Endothelial cell of umbilical vein (primary cell): Measurements from ENCODE around the gene CDKN1A. TPM values are rescaled to one million over a fixed set of nuclear protein-coding genes. Genes with fewer than 3 reads are reported as not detected.

Experiments used
- BruUV-seq: library from RNA; stranded (reverse); fragments of 400-500 nt; replicated peaks from 2 replicates; lab custom pipeline; 2021; lab: Mats Ljungman, UMichigan
- CTCF ChIA-PET: fragments of 300-600, 350-600 bp; sonication (Branson Sonifier 250); formaldehyde crosslinking; loops from one replicate; lab custom pipeline; 2021; ENCODE audit warnings: antibody characterized with exemption, inconsistent platforms; lab: Charles Lee
- POLR2A ChIA-PET: fragments of 300-600, 350-600 bp; sonication (Branson Sonifier 250); formaldehyde crosslinking; loops from one replicate; lab custom pipeline; 2021; ENCODE audit warnings: antibody characterized with exemption, inconsistent platforms; lab: Charles Lee
- DNase-seq: peaks from one replicate; pipeline ENCODE4 v3.0.0-alpha.2; 2011; ENCODE audit warnings: low read depth, low spot score
- FAIRE-seq: peaks from 2 replicates; lab custom pipeline; 2011; peaks lifted over from hg19 to GRCh38; lab: Jason Lieb, UNC
- H2AFZ ChIP-seq: 2 replicates; pipeline ENCODE4 v1.6.0; 2012; ENCODE audit warnings: low read depth, low read length, control low read depth, inconsistent platforms
- H3K27ac ChIP-seq: 2 replicates; pipeline ENCODE4 v1.5.1; 2011; ENCODE audit warnings: low read depth, mild to moderate bottlenecking, control low read depth, low read length, moderate library complexity; ENCODE audit not compliant: insufficient read depth
- H3K27me3 ChIP-seq, 2 experiments: 2 replicates each; pipeline versions ENCODE4 v1.6.0 to v1.6.1; 2011; ENCODE audit warnings: low read length in 2 of 2, mixed read lengths in 1 of 2; ENCODE audit not compliant: control insufficient read depth in 2 of 2, insufficient read depth in 2 of 2
- H3K36me3 ChIP-seq, 2 experiments: 2 replicates in 1 of 2; 3 replicates in 1 of 2; pipeline ENCODE4 v1.5.1; 2011; ENCODE audit warnings: low read length in 2 of 2, mild to moderate bottlenecking in 1 of 2, moderate library complexity in 1 of 2; ENCODE audit not compliant: control insufficient read depth in 2 of 2, insufficient read depth in 2 of 2; ENCODE audit errors: extremely low read depth in 1 of 2
- H3K4me1 ChIP-seq: 3 replicates; pipeline ENCODE4 v1.5.1; 2011; ENCODE audit warnings: mild to moderate bottlenecking, low read length; ENCODE audit not compliant: control insufficient read depth, insufficient read depth; ENCODE audit errors: extremely low read depth
- H3K4me2 ChIP-seq: 2 replicates; pipeline ENCODE4 v1.6.1; 2011; ENCODE audit warnings: low read length, control low read depth, mixed read lengths; ENCODE audit not compliant: insufficient read depth
- H3K4me3 ChIP-seq, 3 experiments: fragments of 200-600 bp in 1 of 3; sonication (generic), shearing (Covaris generic) in 1 of 3; replicated peaks in 1 of 3; 2 replicates each; pipeline ENCODE4 v1.5.1; 2011 to 2016; ENCODE audit warnings: control low read depth in 3 of 3, low read length in 3 of 3, mild to moderate bottlenecking in 2 of 3, inconsistent platforms in 1 of 3, low read depth in 1 of 3, moderate library complexity in 1 of 3; ENCODE audit not compliant: insufficient read depth in 1 of 3
- H3K79me2 ChIP-seq: 2 replicates; pipeline ENCODE4 v1.6.0; 2012; ENCODE audit warnings: low read length, inconsistent platforms; ENCODE audit not compliant: control insufficient read depth, insufficient read depth
- H3K9ac ChIP-seq: replicated peaks from 2 replicates; pipeline ENCODE3; 2011; ENCODE audit warnings: low read length, control low read depth; ENCODE audit not compliant: insufficient read depth; ENCODE audit errors: extremely low read depth
- H3K9me1 ChIP-seq: replicated peaks from 3 replicates; pipeline ENCODE4 v1.6.0; 2011; ENCODE audit warnings: mild to moderate bottlenecking, low read length; ENCODE audit not compliant: control insufficient read depth, insufficient read depth; ENCODE audit errors: extremely low read depth
- H3K9me3 ChIP-seq: replicated peaks from 2 replicates; pipeline ENCODE4 v1.5.1; 2012; ENCODE audit warnings: low read length, inconsistent platforms; ENCODE audit not compliant: control insufficient read depth, insufficient read depth
- H4K20me1 ChIP-seq: replicated peaks from 2 replicates; pipeline ENCODE3; 2011; ENCODE audit warnings: mild to moderate bottlenecking, low read length; ENCODE audit not compliant: control insufficient read depth, insufficient read depth; ENCODE audit errors: extremely low read depth
- FOS ChIP-seq: IDR thresholded peaks from 2 replicates; pipeline ENCODE4 v1.6.1; 2011; ENCODE audit warnings: mild to moderate bottlenecking, low read length, moderate library complexity, borderline replicate concordance; ENCODE audit not compliant: insufficient read depth
- GATA2 ChIP-seq: IDR thresholded peaks from 2 replicates; pipeline ENCODE4 v1.7.0; 2011; ENCODE audit warnings: low read depth, mild to moderate bottlenecking, moderate library complexity, mixed read lengths, low read length; ENCODE audit not compliant: insufficient read length, insufficient read depth
- JUN ChIP-seq: IDR thresholded peaks from 2 replicates; pipeline ENCODE4 v1.6.1; 2011; ENCODE audit warnings: borderline replicate concordance, low read depth; ENCODE audit not compliant: insufficient read length, insufficient read depth
- MYC ChIP-seq: IDR thresholded peaks from one replicate; pipeline ENCODE4 v1.6.1; 2011; ENCODE audit warnings: mild to moderate bottlenecking, low read depth, low read length
- POLR2A ChIP-seq: IDR thresholded peaks from 2 replicates; pipeline ENCODE4 v1.6.1; 2012; ENCODE audit warnings: low read depth, mild to moderate bottlenecking, control low read depth, low read length
- POLR2AphosphoS5 ChIP-seq: IDR thresholded peaks from 2 replicates; pipeline ENCODE4 v1.6.1; 2012; ENCODE audit warnings: low read depth, mild to moderate bottlenecking, control low read depth, low read length, moderate library complexity; ENCODE audit not compliant: insufficient read depth
- dilution Hi-C: fragments of 300-500 bp; cut with MboI; formaldehyde crosslinking; loops from one replicate; pipeline ENCODE4 v1.15.0; 2019; ENCODE audit warnings: low sequenced_read_pairs; ENCODE audit not compliant: extremely low pct_ligation_motif_present
- intact Hi-C: fragments of 100-400 bp; cut with micrococcal nuclease; formaldehyde crosslinking; loops from one replicate; pipeline ENCODE4 v1.10.0; 2022
- polyA plus RNA-seq, 4 experiments: library from polyadenylated mRNA; depleted of rRNA in 3 of 4; stranded (reverse) in 3 of 4; unstranded in 1 of 4; fragments of >200 nt; gene quantifications; 2 replicates each; pipeline versions ENCODE4 v1.2.1 to v1.2.3, GENCODE V29; 2011 to 2012; ENCODE audit warnings: missing spikeins in 1 of 4
- total RNA-seq: library from RNA; stranded (reverse); gene quantifications from 2 replicates; pipeline ENCODE4 v1.2.3, GENCODE V29; 2021
- TF ChIP-seq, protein P1 (sequence below): IDR thresholded peaks from 2 replicates; pipeline ENCODE4 v1.6.1; 2011; ENCODE audit not compliant: insufficient read depth, insufficient read length
- TF ChIP-seq, protein P2 (sequence below), 2 donors: IDR thresholded peaks; 1 replicate in 1 of 2; 2 replicates in 1 of 2; pipeline ENCODE4 v1.5.1; 2011; ENCODE audit warnings: low read length in 2 of 2, mild to moderate bottlenecking in 2 of 2, moderate library complexity in 2 of 2, control low read depth in 1 of 2, inconsistent platforms in 1 of 2, low read depth in 1 of 2; ENCODE audit not compliant: insufficient read depth in 1 of 2; ENCODE audit errors: extremely low read depth in 1 of 2

Gene CDKN1A
- total and polyA plus RNA-seq, 2 donors (not counting 3 experiments of a cell fraction or from before 2014, with no cell fraction given): 170 to 238 TPM

DNA sequence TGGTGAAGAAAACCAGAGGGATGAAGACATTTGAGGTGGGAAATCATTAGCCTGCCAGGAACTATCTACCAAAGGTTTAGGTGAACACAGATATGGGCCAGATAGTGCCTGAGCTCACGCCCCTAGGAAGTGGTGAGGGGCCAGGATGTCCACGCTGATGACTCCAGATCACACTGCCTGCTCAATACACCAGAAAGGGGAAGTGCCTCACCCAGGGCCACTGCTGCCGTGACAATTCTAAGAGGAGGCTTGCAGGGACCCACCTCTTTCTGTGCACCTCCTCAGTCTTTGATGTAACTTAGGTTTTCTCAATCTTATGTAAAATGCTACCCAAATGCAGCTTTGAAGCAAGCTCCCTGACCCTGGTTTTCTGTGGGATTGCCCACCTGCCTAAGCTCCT lies 13.7 kb downstream of the CDKN1A start:
- Histone ChIP-seq H3K9ac (no peak overlapping the region), H3K4me1 (no peaks in the 10 kb centered on the region), H3K27ac (no peak overlapping the region), H2AFZ (no peak overlapping the region), H3K79me2 (no peaks in the 10 kb centered on the region), H4K20me1 (no peaks in the 10 kb centered on the region), H3K36me3 (no peaks in the 10 kb centered on the region), H3K4me3 (no peak overlapping the region), H3K9me1 (no peaks in the 10 kb centered on the region), H3K27me3 (no peaks in the 10 kb centered on the region), H3K4me2 (no peak overlapping the region), H3K9me3 (no peaks in the 10 kb centered on the region)
- no TSS peak for BruUV-seq
- no peak for DNase-seq
- TF ChIP-seq, protein P1, sequence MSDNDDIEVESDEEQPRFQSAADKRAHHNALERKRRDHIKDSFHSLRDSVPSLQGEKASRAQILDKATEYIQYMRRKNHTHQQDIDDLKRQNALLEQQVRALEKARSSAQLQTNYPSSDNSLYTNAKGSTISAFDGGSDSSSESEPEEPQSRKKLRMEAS: no peak
- no peak for TF ChIP-seq FOS
- no peak for TF ChIP-seq MYC
- no peak for TF ChIP-seq POLR2AphosphoS5
- TF ChIP-seq, protein P2, sequence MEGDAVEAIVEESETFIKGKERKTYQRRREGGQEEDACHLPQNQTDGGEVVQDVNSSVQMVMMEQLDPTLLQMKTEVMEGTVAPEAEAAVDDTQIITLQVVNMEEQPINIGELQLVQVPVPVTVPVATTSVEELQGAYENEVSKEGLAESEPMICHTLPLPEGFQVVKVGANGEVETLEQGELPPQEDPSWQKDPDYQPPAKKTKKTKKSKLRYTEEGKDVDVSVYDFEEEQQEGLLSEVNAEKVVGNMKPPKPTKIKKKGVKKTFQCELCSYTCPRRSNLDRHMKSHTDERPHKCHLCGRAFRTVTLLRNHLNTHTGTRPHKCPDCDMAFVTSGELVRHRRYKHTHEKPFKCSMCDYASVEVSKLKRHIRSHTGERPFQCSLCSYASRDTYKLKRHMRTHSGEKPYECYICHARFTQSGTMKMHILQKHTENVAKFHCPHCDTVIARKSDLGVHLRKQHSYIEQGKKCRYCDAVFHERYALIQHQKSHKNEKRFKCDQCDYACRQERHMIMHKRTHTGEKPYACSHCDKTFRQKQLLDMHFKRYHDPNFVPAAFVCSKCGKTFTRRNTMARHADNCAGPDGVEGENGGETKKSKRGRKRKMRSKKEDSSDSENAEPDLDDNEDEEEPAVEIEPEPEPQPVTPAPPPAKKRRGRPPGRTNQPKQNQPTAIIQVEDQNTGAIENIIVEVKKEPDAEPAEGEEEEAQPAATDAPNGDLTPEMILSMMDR (IDR thresholded peaks at IDR 0.05; ENCODE audit: extremely low read depth in 1 of 2, insufficient read depth in 1 of 2, low read depth in 1 of 2, low read length in 2 of 2): no peak
- TF ChIP-seq POLR2A: no peak
- TF ChIP-seq GATA2: no peak
- TF ChIP-seq JUN: no peak
- intact Hi-C loops (no loop called here), dilution Hi-C loops (no loop called here)
- ChIA-PET CTCF (interaction anchor here (0.6 to 1.2 kb wide), 4 partner anchors 13 to 308 kb away, joined by 3 to 5 read pairs (median 3); no protein-coding TSS in a partner anchor), POLR2A (no interaction called here)
- no peak for FAIRE-seq
